Right cardiac atrium (tissue), 5 donors: ENCODE results near the gene TYW1. TPM values are rescaled to one million over a fixed set of nuclear protein-coding genes. Genes with fewer than 3 reads are reported as not detected.
"Not testable (repeated sequence)": the region's sequence is repeated elsewhere in the genome, so short reads cannot be mapped to it uniquely, and the experiment has no call there.

ENCODE experiments used
- ATAC-seq, 2 donors: fragments of 200-7000 bp; cut with Tn5 transposase; one replicate each; pipeline versions ENCODE4 v1.8.0 to v1.9.1; 2020; ENCODE audit warnings: moderate library complexity in 2 of 2, mild to moderate bottlenecking in 1 of 2
- DNase-seq, 3 donors: peaks; one replicate each; pipeline ENCODE4 v3.0.0-alpha.2; 2020
- H3K27ac ChIP-seq: one replicate; pipeline ENCODE4 v1.5.1; 2013; ENCODE audit warnings: mild to moderate bottlenecking, low read length, control low read depth, moderate library complexity
- H3K27me3 ChIP-seq: one replicate; pipeline ENCODE4 v1.6.1; 2013; ENCODE audit not compliant: control insufficient read depth, insufficient read depth
- H3K4me1 ChIP-seq: one replicate; pipeline ENCODE4 v1.6.1; 2013; ENCODE audit warnings: low read length; ENCODE audit not compliant: control insufficient read depth, insufficient read depth
- H3K4me3 ChIP-seq: one replicate; pipeline ENCODE4 v1.5.1; 2013; ENCODE audit warnings: low read length, control low read depth
- H3K9me3 ChIP-seq: one replicate; pipeline ENCODE4 v1.6.1; 2013; ENCODE audit warnings: low read length; ENCODE audit not compliant: control insufficient read depth
- WGBS: extraction: QIAGEN DNeasy Blood & Tissue Kit; methylation state at CpG from one replicate; pipeline ENCODE4 v1.1.7; 2013; 5-methylcytosine and 5-hydroxymethylcytosine counted together
- intact Hi-C, 4 donors: fragments of 100-400 bp; cut with DNase I; formaldehyde crosslinking; loops; one replicate each; pipeline versions ENCODE4 v1.11.0 to v1.14.0; 2022 to 2023
- polyA plus RNA-seq: library from polyadenylated mRNA; stranded (reverse); fragments of 200-250 nt; gene quantifications from one replicate; pipeline ENCODE4 v1.2.3, GENCODE V29; 2013
- total RNA-seq, 4 donors: library from RNA; stranded (reverse); fragmentation: NEBNext Ultra II Directional; extraction: Animal tissue kit (Norgen Biotek cat#: 25700); gene quantifications; one replicate each; pipeline ENCODE4 v1.2.1, GENCODE V29; 2021
- donor health status: healthy with polysubstance abuse.
- donor health status: DM: no; HTN: yes; CAD: no.
- donor health status: DM: no; HTN: no; CAD: no.
- donor health status: DM: no; HTN: yes; CAD: no; lungs with severe emphysema.
- donor health status: DM: yes; HTN: yes; CAD: no.

The TYW1 gene
- total and polyA plus RNA-seq, 5 donors, result 7.0 to 12.1 (median 11.7) TPM

- DNase-seq, H3K4me1 ChIP-seq, ATAC-seq, H3K27ac ChIP-seq, H3K27me3 ChIP-seq, H3K9me3 ChIP-seq, intact Hi-C loops, H3K4me3 ChIP-seq: not testable (repeated sequence)
- 97% methylated on average over 2 of the region's 2 CpGs for WGBS
These were observed 53.3 kb downstream of the TYW1 start for GRCh38 chr7:67049908-67050307.

- H3K27me3 ChIP-seq, H3K4me1 ChIP-seq, DNase-seq, H3K9me3 ChIP-seq, H3K27ac ChIP-seq, H3K4me3 ChIP-seq, intact Hi-C loops, ATAC-seq: not testable (repeated sequence)
- WGBS, result 92% methylated on average over 2 of the region's 2 CpGs
These were observed 55.5 kb downstream of the TYW1 start for GRCh38 chr7:67052161-67052560.

GRCh38 chr7:67056683-67057082 is 60.0 kb downstream of the TYW1 start:
- intact Hi-C loops, result no loop called here
- over 99% methylated on average over 2 of the region's 2 CpGs for WGBS
- Histone ChIP-seq H3K4me1 (no peaks in the 10 kb centered on the region), H3K27me3 (no peaks in the 10 kb centered on the region), H3K4me3 (no peak overlapping the region), H3K27ac (no peak overlapping the region), H3K9me3 (no peaks in the 10 kb centered on the region)
- ATAC-seq (no peak), DNase-seq (no peak)

GRCh38 chr7:67061321-67061720 is 64.7 kb downstream of the TYW1 start:
- DNase-seq, H3K27me3 ChIP-seq, ATAC-seq, intact Hi-C loops, H3K4me1 ChIP-seq, H3K27ac ChIP-seq, H3K9me3 ChIP-seq, H3K4me3 ChIP-seq: not testable (repeated sequence)
- 96% methylated on average over 4 of the region's 4 CpGs for WGBS

- DNase-seq, H3K27ac ChIP-seq, H3K4me3 ChIP-seq, ATAC-seq, intact Hi-C loops, H3K27me3 ChIP-seq, H3K9me3 ChIP-seq, H3K4me1 ChIP-seq: not testable (repeated sequence)
- WGBS, result 90% methylated on average over 1 of the region's 1 CpG
These were observed 66.2 kb downstream of the TYW1 start for GRCh38 chr7:67062802-67063201.

GRCh38 chr7:67066950-67067622 is 70.5 kb downstream of the TYW1 start:
- not testable (repeated sequence) for DNase-seq, H3K27ac ChIP-seq

GRCh38 chr7:67076120-67076519 is 79.5 kb downstream of the TYW1 start:
- H3K9me3 ChIP-seq, H3K27me3 ChIP-seq, H3K4me1 ChIP-seq, DNase-seq, intact Hi-C loops, ATAC-seq, H3K27ac ChIP-seq, H3K4me3 ChIP-seq: not testable (repeated sequence)
- WGBS, result 100% methylated on average over 2 of the region's 2 CpGs

More at GRCh38 chr7:67066950-67067622, 70.5 kb downstream of the TYW1 start:
- H3K4me1 ChIP-seq, H3K4me3 ChIP-seq, H3K9me3 ChIP-seq, H3K27me3 ChIP-seq, intact Hi-C loops: not testable (repeated sequence)
- WGBS, result 86% methylated on average over 9 of the region's 9 CpGs
- ATAC-seq, result peak; percentile 29 to 54

- H3K9me3 ChIP-seq, intact Hi-C loops, H3K4me3 ChIP-seq, H3K27me3 ChIP-seq, H3K4me1 ChIP-seq, DNase-seq, H3K27ac ChIP-seq: not testable (repeated sequence)
- WGBS, result 66% methylated on average over 4 of the region's 4 CpGs
- peak; percentile 81 to 85 for ATAC-seq
These were observed 86.2 kb downstream of the TYW1 start for GRCh38 chr7:67082880-67083279.

- H3K4me1 ChIP-seq, H3K4me3 ChIP-seq, H3K27me3 ChIP-seq, intact Hi-C loops, ATAC-seq, H3K9me3 ChIP-seq, H3K27ac ChIP-seq: not testable (repeated sequence)
- peak in 1 of 3 donors; percentile 25 for DNase-seq
- WGBS, result 94% methylated on average over 10 of the region's 10 CpGs
These were observed 92.6 kb downstream of the TYW1 start for GRCh38 chr7:67089261-67089660.

- ATAC-seq, DNase-seq, H3K9me3 ChIP-seq, intact Hi-C loops, H3K27ac ChIP-seq, H3K4me3 ChIP-seq, H3K27me3 ChIP-seq, H3K4me1 ChIP-seq: not testable (repeated sequence)
- WGBS, result 73% methylated on average over 1 of the region's 2 CpGs
These were observed 94.4 kb downstream of the TYW1 start for GRCh38 chr7:67091053-67091452.

GRCh38 chr7:67098031-67098430 is 101.4 kb downstream of the TYW1 start:
- intact Hi-C loops, DNase-seq, H3K9me3 ChIP-seq, ATAC-seq, H3K27me3 ChIP-seq, H3K4me1 ChIP-seq, H3K4me3 ChIP-seq, H3K27ac ChIP-seq: not testable (repeated sequence)
- no CpG with 5 or more reads among the region's 1 CpG for WGBS

- ATAC-seq, DNase-seq: not testable (repeated sequence)
- 90% methylated on average over 5 of the region's 5 CpGs for WGBS
These were observed 102.8 kb downstream of the TYW1 start for GRCh38 chr7:67099406-67099805.

More at GRCh38 chr7:67099406-67099805, 102.8 kb downstream of the TYW1 start:
- H3K27me3 ChIP-seq, H3K27ac ChIP-seq, H3K4me3 ChIP-seq, intact Hi-C loops, H3K9me3 ChIP-seq, H3K4me1 ChIP-seq: not testable (repeated sequence)
